ENCODE measurements around the gene CPLX1. TPM values are rescaled to one million over a fixed set of nuclear protein-coding genes. Genes with fewer than 3 reads are reported as not detected.

CPLX1 gene
- total and polyA plus RNA-seq, 3 donors from 2014 or later, result 4.4 to 8.2 (median 5.5) TPM

GRCh38 chr4:768076-768475 is 57.9 kb downstream of the CPLX1 start:
- no peak for DNase-seq
- intact Hi-C loops (cut with DNase I; ENCODE audit: low total_unique reads), result no loop called here
- H3K4me1 ChIP-seq, result peaks cover 11% of the 10 kb centered on the region
- H3K27ac ChIP-seq, result no peak overlapping the region
- TF ChIP-seq POLR2A (IDR thresholded peaks at IDR 0.05) (no peak), CTCF (IDR thresholded peaks at IDR 0.05) (no peak)
- H3K27me3 ChIP-seq, result no peaks in the 10 kb centered on the region
- H3K4me3 ChIP-seq, result no peak overlapping the region
- WGBS, 2 donors, result 89 to 91% methylated on average over 15 of the region's 15 CpGs
- no peaks in the 10 kb centered on the region for H3K9me3 ChIP-seq
- no peaks in the 10 kb centered on the region for H3K36me3 ChIP-seq (ENCODE audit: low read depth, missing control alignments)

- Histone ChIP-seq H3K4me1 (peaks cover 4% of the 10 kb centered on the region), H3K27ac (no peak overlapping the region), H3K4me3 (no peak overlapping the region), H3K9me3 (no peaks in the 10 kb centered on the region), H3K36me3 (ENCODE audit: low read depth, missing control alignments) (no peaks in the 10 kb centered on the region), H3K27me3 (no peaks in the 10 kb centered on the region)
- intact Hi-C loops (cut with DNase I; ENCODE audit: low total_unique reads), result no loop called here
- 81 to 86% methylated on average over 19 to 21 of the region's 21 CpGs for WGBS, 2 donors
- TF ChIP-seq CTCF (IDR thresholded peaks at IDR 0.05) (no peak), POLR2A (IDR thresholded peaks at IDR 0.05) (no peak)
- DNase-seq, result no peak
Measured at GRCh38 chr4:766559-767283, 59.2 kb downstream of the CPLX1 start.

- WGBS, 2 donors, result 71 to 81% methylated on average over 7 of the region's 7 CpGs
- intact Hi-C loops (cut with DNase I; ENCODE audit: low total_unique reads), result no loop called here
- no peaks in the 10 kb centered on the region for H3K36me3 ChIP-seq (ENCODE audit: low read depth, missing control alignments)
Measured at GRCh38 chr4:766152-766515, 59.8 kb downstream of the CPLX1 start.

GRCh38 chr4:764405-765169 is 61.3 kb downstream of the CPLX1 start:
- H3K9me3 ChIP-seq, result no peaks in the 10 kb centered on the region
- 81 to 86% methylated on average over 9 to 16 of the region's 16 CpGs for WGBS, 2 donors
- no peaks in the 10 kb centered on the region for H3K4me1 ChIP-seq
- no peak overlapping the region for H3K27ac ChIP-seq
- no peaks in the 10 kb centered on the region for H3K36me3 ChIP-seq (ENCODE audit: low read depth, missing control alignments)
- intact Hi-C loops (cut with DNase I; ENCODE audit: low total_unique reads), result no loop called here
- no peak for DNase-seq
- TF ChIP-seq POLR2A (IDR thresholded peaks at IDR 0.05) (no peak), CTCF (IDR thresholded peaks at IDR 0.05) (no peak)
- no peaks in the 10 kb centered on the region for H3K27me3 ChIP-seq
- H3K4me3 ChIP-seq, result no peak overlapping the region

More at GRCh38 chr4:766152-766515, 59.8 kb downstream of the CPLX1 start:
- Histone ChIP-seq H3K9me3 (no peaks in the 10 kb centered on the region), H3K27me3 (no peaks in the 10 kb centered on the region), H3K4me1 (no peaks in the 10 kb centered on the region), H3K4me3 (no peak overlapping the region), H3K27ac (no peak overlapping the region)
- no peak for DNase-seq
- no peak for TF ChIP-seq CTCF (IDR thresholded peaks at IDR 0.05)
- no peak for TF ChIP-seq POLR2A (IDR thresholded peaks at IDR 0.05)

Data from testis (tissue), 3 donors.